HT-29 (cell line): ENCODE results near the gene SLC22A23. TPM values are rescaled to one million over a fixed set of nuclear protein-coding genes. Genes with fewer than 3 reads are reported as not detected.

Experiments used
- DNase-seq: peaks from one replicate; pipeline ENCODE4 v3.0.0-alpha.2; 2015; ENCODE audit warnings: low spot score
- total RNA-seq: library from RNA; depleted of rRNA; stranded (reverse); fragments of >200 nt; shearing (Covaris generic); gene quantifications from 2 replicates; pipeline ENCODE4 v1.2.3, GENCODE V29; 2014

Gene SLC22A23
- total RNA-seq, 1 experiment from 2014 or later: 10.8 TPM

GRCh38 chr6:3422435-3423070, 34.3 kb downstream of the SLC22A23 start:
- no peak for DNase-seq

- no peak for DNase-seq
These were observed 34.9 kb downstream of the SLC22A23 start for GRCh38 chr6:3421791-3422434.

GRCh38 chr6:3421143-3421542, 35.7 kb downstream of the SLC22A23 start:
- no peak for DNase-seq

GRCh38 chr6:3419624-3420272, 37.1 kb downstream of the SLC22A23 start:
- peak; percentile 45 for DNase-seq

- DNase-seq: peak; percentile 63
These were observed 38.3 kb downstream of the SLC22A23 start for GRCh38 chr6:3418496-3419060.

GRCh38 chr6:3417473-3417872, 39.4 kb downstream of the SLC22A23 start:
- DNase-seq: no peak

- no peak for DNase-seq
These were observed 41.4 kb downstream of the SLC22A23 start for GRCh38 chr6:3415490-3415889.

- no peak for DNase-seq
These were observed 41.8 kb downstream of the SLC22A23 start for GRCh38 chr6:3415082-3415453.

GRCh38 chr6:3414327-3415081, 42.3 kb downstream of the SLC22A23 start:
- DNase-seq: peak; percentile 76

- DNase-seq: no peak
These were observed 43.3 kb downstream of the SLC22A23 start for GRCh38 chr6:3413592-3413991.

- DNase-seq: no peak
These were observed 43.9 kb downstream of the SLC22A23 start for GRCh38 chr6:3412779-3413500.

GRCh38 chr6:3411967-3412778, 44.7 kb downstream of the SLC22A23 start:
- DNase-seq: no peak

GRCh38 chr6:3410385-3411360, 46.2 kb downstream of the SLC22A23 start:
- peak; percentile 84 for DNase-seq

GRCh38 chr6:3409699-3410384, 47.0 kb downstream of the SLC22A23 start:
- DNase-seq: peak; percentile 76

GRCh38 chr6:3408665-3409064, 48.2 kb downstream of the SLC22A23 start:
- no peak for DNase-seq

- no peak for DNase-seq
These were observed 49.0 kb downstream of the SLC22A23 start for GRCh38 chr6:3407840-3408239.

- no peak for DNase-seq
These were observed 49.7 kb downstream of the SLC22A23 start for GRCh38 chr6:3406891-3407809.
